8988T (cell line): ENCODE measurements around the gene TREML2.
"Not testable (repeated sequence)": the region's sequence is repeated elsewhere in the genome, so short reads cannot be mapped to it uniquely, and the experiment has no call there.

Experiments
- DNase-seq: peaks from one replicate; pipeline ENCODE4 v3.0.0; 2011

Gene TREML2

GRCh38 chr6:41204156-41204555, 3.2 kb upstream of the TREML2 start:
- no peak for DNase-seq

- DNase-seq, result no peak
Observed at GRCh38 chr6:41201764-41202173, 820 bp upstream of the TREML2 start.

GRCh38 chr6:41200296-41200900, 551 bp downstream of the TREML2 start:
- no peak for DNase-seq

- DNase-seq, result no peak
Observed at GRCh38 chr6:41199552-41200246, 1.2 kb downstream of the TREML2 start.

- no peak for DNase-seq
Observed at GRCh38 chr6:41197234-41197633, 3.7 kb downstream of the TREML2 start.

GRCh38 chr6:41194386-41194785, 6.6 kb downstream of the TREML2 start:
- DNase-seq, result no peak

GRCh38 chr6:41193884-41194283, 7.1 kb downstream of the TREML2 start:
- DNase-seq, result no peak

- no peak for DNase-seq
Observed at GRCh38 chr6:41193171-41193734, 7.7 kb downstream of the TREML2 start.

GRCh38 chr6:41191569-41191968, 9.4 kb downstream of the TREML2 start:
- peak; percentile 39 for DNase-seq

GRCh38 chr6:41190791-41191190, 10.2 kb downstream of the TREML2 start:
- DNase-seq, result no peak

- DNase-seq, result no peak
Observed at GRCh38 chr6:41189967-41190366, 11.0 kb downstream of the TREML2 start.

GRCh38 chr6:41189046-41189445, 11.9 kb downstream of the TREML2 start:
- DNase-seq, result not testable (repeated sequence)

GRCh38 chr6:41187924-41188886, 12.7 kb downstream of the TREML2 start:
- DNase-seq, result no peak

- DNase-seq, result no peak
Observed at GRCh38 chr6:41186031-41186562, 14.9 kb downstream of the TREML2 start.

GRCh38 chr6:41184761-41185160, 16.2 kb downstream of the TREML2 start:
- no peak for DNase-seq

GRCh38 chr6:41182069-41183034, 18.6 kb downstream of the TREML2 start:
- DNase-seq, result no peak

- DNase-seq, result no peak
Observed at GRCh38 chr6:41181566-41181965, 19.4 kb downstream of the TREML2 start.

- no peak for DNase-seq
Observed at GRCh38 chr6:41179163-41179562, 21.8 kb downstream of the TREML2 start.

GRCh38 chr6:41177695-41178094, 23.3 kb downstream of the TREML2 start:
- DNase-seq, result no peak

- no peak for DNase-seq
Observed at GRCh38 chr6:41177287-41177686, 23.7 kb downstream of the TREML2 start.

GRCh38 chr6:41176189-41176588, 24.8 kb downstream of the TREML2 start:
- no peak for DNase-seq

- no peak for DNase-seq
Observed at GRCh38 chr6:41175084-41175483, 25.9 kb downstream of the TREML2 start.
